WTC11 (cell line): ENCODE data around the gene NR3C1.

ENCODE experiments used
- JUN ChIP-seq: sonication (generic); formaldehyde crosslinking; IDR thresholded peaks from 2 replicates; pipeline ENCODE4 v1.8.0; 2023; ENCODE audit warnings: mild to moderate bottlenecking, missing genetic modification reagents
- MAX ChIP-seq: sonication (generic); formaldehyde crosslinking; IDR thresholded peaks from 2 replicates; pipeline ENCODE4 v1.8.0; 2022; ENCODE audit warnings: mild to moderate bottlenecking, missing genetic modification reagents

GRCh38 chr5:143399616-143400540 is 3.6 kb downstream of the NR3C1 start:
- no peak for TF ChIP-seq MAX (CRISPR knock-in tag)
- no peak for TF ChIP-seq JUN (CRISPR knock-in tag)
